HG03135 (cell line): Measurements from ENCODE around the gene ROR1.

Source experiments
- ATAC-seq: cut with Tn5 transposase; IDR thresholded peaks from one replicate; pipeline ENCODE4 v1.9.1; 2021; ENCODE audit warnings: mild to moderate bottlenecking, moderate library complexity; ENCODE audit not compliant: unreplicated experiment

Gene ROR1

GRCh38 chr1:63928186-63929105 is 154.6 kb downstream of the ROR1 start:
- no peak for ATAC-seq

GRCh38 chr1:63929106-63929478 is 155.3 kb downstream of the ROR1 start:
- no peak for ATAC-seq

- no peak for ATAC-seq
Observed at GRCh38 chr1:63931468-63931867, 157.7 kb downstream of the ROR1 start.

GRCh38 chr1:63934697-63935096 is 160.9 kb downstream of the ROR1 start:
- ATAC-seq: no peak

- no peak for ATAC-seq
Observed at GRCh38 chr1:63935143-63935542, 161.3 kb downstream of the ROR1 start.

GRCh38 chr1:63935553-63935952 is 161.7 kb downstream of the ROR1 start:
- peak; percentile 75 for ATAC-seq

- ATAC-seq: no peak
Observed at GRCh38 chr1:63936276-63936675, 162.5 kb downstream of the ROR1 start.

GRCh38 chr1:63936801-63937200 is 163.0 kb downstream of the ROR1 start:
- no peak for ATAC-seq

- ATAC-seq: no peak
Observed at GRCh38 chr1:63937461-63938022, 163.7 kb downstream of the ROR1 start.

GRCh38 chr1:63940440-63940839 is 166.6 kb downstream of the ROR1 start:
- ATAC-seq: no peak

- ATAC-seq: no peak
Observed at GRCh38 chr1:63943393-63943792, 169.6 kb downstream of the ROR1 start.

GRCh38 chr1:63945943-63946342 is 172.1 kb downstream of the ROR1 start:
- no peak for ATAC-seq

- no peak for ATAC-seq
Observed at GRCh38 chr1:63946866-63947491, 173.2 kb downstream of the ROR1 start.

GRCh38 chr1:63947904-63948303 is 174.1 kb downstream of the ROR1 start:
- no peak for ATAC-seq

- ATAC-seq: no peak
Observed at GRCh38 chr1:63950023-63950422, 176.2 kb downstream of the ROR1 start.

GRCh38 chr1:63951059-63951946 is 177.5 kb downstream of the ROR1 start:
- no peak for ATAC-seq

GRCh38 chr1:63954187-63954586 is 180.4 kb downstream of the ROR1 start:
- ATAC-seq: no peak

- no peak for ATAC-seq
Observed at GRCh38 chr1:63955370-63956145, 181.7 kb downstream of the ROR1 start.

- ATAC-seq: no peak
Observed at GRCh38 chr1:63958556-63958955, 184.7 kb downstream of the ROR1 start.

GRCh38 chr1:63960326-63960725 is 186.5 kb downstream of the ROR1 start:
- no peak for ATAC-seq
